H1 (cell line): ENCODE results near the gene BCKDHB. TPM values are rescaled to one million over a fixed set of nuclear protein-coding genes. Genes with fewer than 3 reads are reported as not detected.

ENCODE experiments used
- BRCA1 ChIP-seq: IDR thresholded peaks from 2 replicates; pipeline ENCODE4 v1.6.1; 2012; ENCODE audit warnings: low read depth, low read length, improper control_type of control experiment
- polyA plus RNA-seq, 7 experiments: library from polyadenylated mRNA; depleted of rRNA in 3 of 7; stranded (reverse) in 5 of 7; unstranded in 2 of 7; fragments of >200 nt in 5 of 7; fragments of 200-250 nt in 2 of 7; gene quantifications; 1 replicate in 5 of 7; 2 replicates in 1 of 7; 4 replicates in 1 of 7; pipeline versions ENCODE4 v1.2.1 to v1.2.3, GENCODE V29; 2011 to 2013; ENCODE audit warnings: missing spikeins in 2 of 7, mixed read lengths in 2 of 7
- total RNA-seq: library from RNA; stranded (reverse); fragmentation: NEBNext Ultra II Directional; extraction: Animal tissue kit (Norgen Biotek cat#: 25700); gene quantifications from 2 replicates; pipeline ENCODE4 v1.2.1, GENCODE V29; 2021
- TF ChIP-seq, protein P1 (sequence below): fragments of 300-600 bp; sonication (generic); IDR thresholded peaks from 2 replicates; pipeline ENCODE4 v1.7.1; 2012; ENCODE audit warnings: low read length, moderate library complexity, mild to moderate bottlenecking, inconsistent platforms; ENCODE audit not compliant: insufficient replicate concordance

Gene BCKDHB
- total and polyA plus RNA-seq, 2 of the 8 experiments (the other 6 are each of a cell fraction or from before 2014, with no cell fraction given) = 22.1 to 30.8 TPM

- TF ChIP-seq, protein P1, sequence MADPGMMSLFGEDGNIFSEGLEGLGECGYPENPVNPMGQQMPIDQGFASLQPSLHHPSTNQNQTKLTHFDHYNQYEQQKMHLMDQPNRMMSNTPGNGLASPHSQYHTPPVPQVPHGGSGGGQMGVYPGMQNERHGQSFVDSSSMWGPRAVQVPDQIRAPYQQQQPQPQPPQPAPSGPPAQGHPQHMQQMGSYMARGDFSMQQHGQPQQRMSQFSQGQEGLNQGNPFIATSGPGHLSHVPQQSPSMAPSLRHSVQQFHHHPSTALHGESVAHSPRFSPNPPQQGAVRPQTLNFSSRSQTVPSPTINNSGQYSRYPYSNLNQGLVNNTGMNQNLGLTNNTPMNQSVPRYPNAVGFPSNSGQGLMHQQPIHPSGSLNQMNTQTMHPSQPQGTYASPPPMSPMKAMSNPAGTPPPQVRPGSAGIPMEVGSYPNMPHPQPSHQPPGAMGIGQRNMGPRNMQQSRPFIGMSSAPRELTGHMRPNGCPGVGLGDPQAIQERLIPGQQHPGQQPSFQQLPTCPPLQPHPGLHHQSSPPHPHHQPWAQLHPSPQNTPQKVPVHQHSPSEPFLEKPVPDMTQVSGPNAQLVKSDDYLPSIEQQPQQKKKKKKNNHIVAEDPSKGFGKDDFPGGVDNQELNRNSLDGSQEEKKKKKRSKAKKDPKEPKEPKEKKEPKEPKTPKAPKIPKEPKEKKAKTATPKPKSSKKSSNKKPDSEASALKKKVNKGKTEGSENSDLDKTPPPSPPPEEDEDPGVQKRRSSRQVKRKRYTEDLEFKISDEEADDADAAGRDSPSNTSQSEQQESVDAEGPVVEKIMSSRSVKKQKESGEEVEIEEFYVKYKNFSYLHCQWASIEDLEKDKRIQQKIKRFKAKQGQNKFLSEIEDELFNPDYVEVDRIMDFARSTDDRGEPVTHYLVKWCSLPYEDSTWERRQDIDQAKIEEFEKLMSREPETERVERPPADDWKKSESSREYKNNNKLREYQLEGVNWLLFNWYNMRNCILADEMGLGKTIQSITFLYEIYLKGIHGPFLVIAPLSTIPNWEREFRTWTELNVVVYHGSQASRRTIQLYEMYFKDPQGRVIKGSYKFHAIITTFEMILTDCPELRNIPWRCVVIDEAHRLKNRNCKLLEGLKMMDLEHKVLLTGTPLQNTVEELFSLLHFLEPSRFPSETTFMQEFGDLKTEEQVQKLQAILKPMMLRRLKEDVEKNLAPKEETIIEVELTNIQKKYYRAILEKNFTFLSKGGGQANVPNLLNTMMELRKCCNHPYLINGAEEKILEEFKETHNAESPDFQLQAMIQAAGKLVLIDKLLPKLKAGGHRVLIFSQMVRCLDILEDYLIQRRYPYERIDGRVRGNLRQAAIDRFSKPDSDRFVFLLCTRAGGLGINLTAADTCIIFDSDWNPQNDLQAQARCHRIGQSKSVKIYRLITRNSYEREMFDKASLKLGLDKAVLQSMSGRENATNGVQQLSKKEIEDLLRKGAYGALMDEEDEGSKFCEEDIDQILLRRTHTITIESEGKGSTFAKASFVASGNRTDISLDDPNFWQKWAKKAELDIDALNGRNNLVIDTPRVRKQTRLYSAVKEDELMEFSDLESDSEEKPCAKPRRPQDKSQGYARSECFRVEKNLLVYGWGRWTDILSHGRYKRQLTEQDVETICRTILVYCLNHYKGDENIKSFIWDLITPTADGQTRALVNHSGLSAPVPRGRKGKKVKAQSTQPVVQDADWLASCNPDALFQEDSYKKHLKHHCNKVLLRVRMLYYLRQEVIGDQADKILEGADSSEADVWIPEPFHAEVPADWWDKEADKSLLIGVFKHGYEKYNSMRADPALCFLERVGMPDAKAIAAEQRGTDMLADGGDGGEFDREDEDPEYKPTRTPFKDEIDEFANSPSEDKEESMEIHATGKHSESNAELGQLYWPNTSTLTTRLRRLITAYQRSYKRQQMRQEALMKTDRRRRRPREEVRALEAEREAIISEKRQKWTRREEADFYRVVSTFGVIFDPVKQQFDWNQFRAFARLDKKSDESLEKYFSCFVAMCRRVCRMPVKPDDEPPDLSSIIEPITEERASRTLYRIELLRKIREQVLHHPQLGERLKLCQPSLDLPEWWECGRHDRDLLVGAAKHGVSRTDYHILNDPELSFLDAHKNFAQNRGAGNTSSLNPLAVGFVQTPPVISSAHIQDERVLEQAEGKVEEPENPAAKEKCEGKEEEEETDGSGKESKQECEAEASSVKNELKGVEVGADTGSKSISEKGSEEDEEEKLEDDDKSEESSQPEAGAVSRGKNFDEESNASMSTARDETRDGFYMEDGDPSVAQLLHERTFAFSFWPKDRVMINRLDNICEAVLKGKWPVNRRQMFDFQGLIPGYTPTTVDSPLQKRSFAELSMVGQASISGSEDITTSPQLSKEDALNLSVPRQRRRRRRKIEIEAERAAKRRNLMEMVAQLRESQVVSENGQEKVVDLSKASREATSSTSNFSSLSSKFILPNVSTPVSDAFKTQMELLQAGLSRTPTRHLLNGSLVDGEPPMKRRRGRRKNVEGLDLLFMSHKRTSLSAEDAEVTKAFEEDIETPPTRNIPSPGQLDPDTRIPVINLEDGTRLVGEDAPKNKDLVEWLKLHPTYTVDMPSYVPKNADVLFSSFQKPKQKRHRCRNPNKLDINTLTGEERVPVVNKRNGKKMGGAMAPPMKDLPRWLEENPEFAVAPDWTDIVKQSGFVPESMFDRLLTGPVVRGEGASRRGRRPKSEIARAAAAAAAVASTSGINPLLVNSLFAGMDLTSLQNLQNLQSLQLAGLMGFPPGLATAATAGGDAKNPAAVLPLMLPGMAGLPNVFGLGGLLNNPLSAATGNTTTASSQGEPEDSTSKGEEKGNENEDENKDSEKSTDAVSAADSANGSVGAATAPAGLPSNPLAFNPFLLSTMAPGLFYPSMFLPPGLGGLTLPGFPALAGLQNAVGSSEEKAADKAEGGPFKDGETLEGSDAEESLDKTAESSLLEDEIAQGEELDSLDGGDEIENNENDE = no peak
- no peak for TF ChIP-seq BRCA1
Observed at GRCh38 chr6:80156221-80156620, 49.8 kb downstream of the BCKDHB start (continued).
